GM15510 (cell line): Measurements from ENCODE around the gene GALNT18.

Experiments
- POLR2A ChIP-seq: IDR thresholded peaks from 3 replicates; pipeline ENCODE4 v1.6.1; 2011; ENCODE audit warnings: borderline replicate concordance; ENCODE audit not compliant: insufficient read length; ENCODE audit errors: extremely low read depth

Gene GALNT18

DNA sequence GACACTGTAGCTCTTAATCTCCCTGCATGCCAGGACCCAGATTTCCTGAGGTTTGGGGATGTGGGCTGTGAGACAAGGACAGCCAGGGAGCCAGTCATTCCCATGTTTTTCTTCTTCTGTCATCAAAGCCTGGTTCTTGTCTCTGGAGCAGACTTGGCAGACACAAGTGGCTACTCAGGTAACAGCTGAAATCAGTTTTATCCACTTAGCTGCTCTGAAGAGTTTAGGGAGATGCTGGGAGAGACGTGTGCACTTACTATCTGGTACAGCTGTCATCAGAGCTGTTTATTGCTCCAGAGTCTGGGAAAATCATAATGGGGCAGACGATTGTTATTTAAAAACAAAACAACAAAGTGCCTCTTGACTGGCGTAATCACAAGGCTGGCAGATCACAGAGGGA is 325.4 kb downstream of the GALNT18 start:
- no peak for TF ChIP-seq POLR2A

DNA sequence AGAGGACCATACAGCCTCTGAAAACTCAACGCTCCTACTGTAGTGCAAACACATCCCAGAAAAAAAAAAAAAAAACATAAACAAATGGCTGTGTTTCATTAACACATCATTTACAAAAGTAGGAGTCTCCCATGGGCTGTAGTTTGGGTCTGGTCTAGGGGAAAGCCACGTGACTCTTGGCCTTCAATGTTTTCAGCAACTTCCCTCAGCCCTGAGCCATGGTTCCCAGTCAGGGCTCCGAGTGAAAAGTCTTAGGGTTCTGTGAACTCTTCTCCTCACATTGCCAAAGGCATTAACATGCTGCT is 327.3 kb downstream of the GALNT18 start:
- no peak for TF ChIP-seq POLR2A

DNA sequence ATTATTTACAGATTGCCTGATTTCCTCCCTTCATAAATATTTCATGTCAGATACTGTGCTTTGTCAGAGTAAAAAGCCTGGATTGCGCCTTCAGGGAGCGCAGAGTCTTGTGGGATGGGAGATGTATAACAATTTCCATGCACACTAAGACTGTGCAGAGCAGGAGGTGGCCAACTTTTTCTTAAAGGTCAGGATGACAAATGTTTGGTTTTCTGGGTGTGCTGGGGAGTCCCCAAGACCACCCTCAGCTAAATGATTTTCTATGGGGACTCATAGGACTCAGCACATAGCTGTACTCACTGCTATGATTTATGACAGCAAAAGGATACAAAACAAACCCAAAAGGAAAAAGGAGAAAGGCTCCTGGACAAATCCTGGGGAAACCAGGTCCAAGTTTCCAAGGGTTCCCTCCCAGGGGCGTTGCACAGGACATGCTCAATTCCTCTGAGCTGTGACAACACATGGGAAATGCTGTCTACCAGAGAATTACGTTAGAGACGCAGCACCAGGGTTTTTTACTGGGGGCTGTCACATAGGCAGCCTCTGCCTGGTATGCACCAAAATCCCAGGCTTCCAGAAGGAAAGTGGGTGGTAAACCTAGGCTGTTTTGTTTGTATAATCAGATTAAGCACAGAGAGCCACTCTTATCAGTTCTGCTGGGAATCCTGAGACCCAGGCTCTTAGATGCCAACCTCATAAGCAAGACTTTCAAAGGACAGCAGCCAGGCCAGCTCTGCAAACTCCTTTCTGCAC is 327.8 kb downstream of the GALNT18 start:
- no peak for TF ChIP-seq POLR2A

DNA sequence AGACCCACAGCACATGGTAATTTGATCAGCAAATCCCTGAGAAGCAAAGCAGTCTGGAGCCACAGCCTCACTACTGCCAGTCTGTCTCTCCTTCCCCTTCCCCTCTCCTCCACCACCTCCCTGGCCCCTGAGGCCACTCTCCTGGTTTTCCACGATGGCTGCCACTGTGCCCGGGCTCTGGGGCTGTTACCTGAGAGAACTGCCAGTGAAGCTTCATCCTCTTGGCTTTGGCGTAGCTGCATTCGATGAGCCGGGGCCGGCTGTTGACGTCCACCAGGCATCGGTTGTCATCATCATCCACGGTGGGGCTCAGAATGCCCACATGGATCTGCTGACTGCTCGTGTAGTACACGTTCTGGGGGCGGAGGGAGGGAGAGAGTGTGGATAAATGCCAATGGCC is 329.0 kb downstream of the GALNT18 start:
- TF ChIP-seq POLR2A, result no peak

DNA sequence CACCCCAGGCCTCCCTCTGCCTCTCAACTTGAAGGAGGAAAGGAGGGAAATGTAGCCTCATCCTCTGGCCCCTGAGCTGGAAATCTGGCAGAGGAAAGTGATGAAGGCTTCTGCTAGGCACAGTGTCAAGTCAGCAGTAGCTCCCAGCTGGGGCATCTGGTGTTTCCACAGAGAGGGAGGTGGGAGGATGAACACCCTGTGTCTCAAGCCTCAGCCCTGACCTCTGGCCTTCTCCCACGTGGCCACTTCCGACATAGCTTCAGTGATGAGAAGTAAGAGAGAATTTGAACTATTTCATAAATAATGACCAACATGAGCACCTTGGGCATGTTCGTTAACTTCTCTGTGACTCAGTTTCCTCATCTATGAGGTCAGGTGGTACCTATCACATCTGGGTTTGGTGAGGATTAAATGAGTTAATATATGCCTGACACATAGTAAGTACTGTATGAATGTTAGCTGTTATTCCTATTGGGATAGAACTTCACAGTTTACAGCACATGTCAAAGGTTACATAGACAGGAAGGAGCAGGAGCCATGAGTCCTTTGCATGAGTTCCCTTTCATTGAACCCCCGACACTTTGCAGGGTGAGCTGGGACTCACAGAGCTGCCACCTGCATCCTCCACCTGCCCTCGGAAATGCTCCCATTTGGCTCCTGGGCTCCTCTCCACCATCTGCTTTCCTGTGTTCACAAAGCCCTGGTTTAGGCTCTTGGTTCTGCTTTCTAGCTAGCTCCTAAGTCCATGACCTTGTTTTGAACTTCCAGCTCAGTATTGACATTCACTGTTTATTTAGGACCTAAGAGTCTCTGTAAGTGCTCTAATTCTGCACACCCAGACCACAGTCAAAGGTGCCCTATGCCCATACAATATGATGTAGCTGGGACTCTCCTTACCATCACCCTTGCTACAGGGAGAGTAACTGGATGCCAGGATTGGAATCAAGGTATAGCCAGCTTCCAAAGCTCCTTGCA is 330.5 kb downstream of the GALNT18 start:
- no peak for TF ChIP-seq POLR2A

DNA sequence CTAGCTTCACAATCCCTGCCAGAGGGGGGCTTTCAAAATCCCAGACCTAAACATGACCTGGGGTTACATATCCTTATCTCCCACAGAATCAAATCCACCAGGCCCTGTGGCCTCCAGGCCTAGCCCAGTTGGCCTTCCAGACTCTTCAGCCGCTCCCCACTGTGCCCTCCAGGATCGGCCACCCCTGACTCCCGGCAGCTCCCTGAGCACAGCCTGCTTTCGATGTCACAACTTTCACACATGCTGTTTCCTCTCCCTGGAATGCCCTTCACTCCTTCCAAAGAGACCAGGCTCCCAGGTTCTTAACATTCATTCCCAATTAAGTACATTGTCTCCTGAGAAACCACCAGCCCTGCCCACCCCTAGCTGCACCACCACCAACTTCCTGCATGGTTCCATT is 331.5 kb downstream of the GALNT18 start:
- no peak for TF ChIP-seq POLR2A

DNA sequence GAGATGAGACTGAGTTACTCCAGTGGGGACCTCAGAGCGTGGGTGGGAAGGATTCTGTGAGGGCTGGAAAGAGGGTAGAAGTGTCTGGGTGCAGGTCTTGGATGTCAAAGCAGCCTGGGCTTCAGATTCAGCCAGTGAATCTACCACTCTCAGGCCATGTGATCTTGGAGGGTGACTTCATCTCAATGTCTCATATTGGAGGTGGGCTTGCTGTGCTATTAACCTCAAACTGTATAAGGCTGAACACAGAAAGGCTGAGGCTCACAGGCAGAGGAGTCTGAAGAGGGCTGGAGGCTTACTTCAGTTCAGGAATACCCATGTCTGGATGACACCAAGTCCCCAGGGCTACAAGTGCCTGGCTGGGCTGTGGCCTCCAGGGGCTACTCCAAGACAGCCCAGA is 332.1 kb downstream of the GALNT18 start:
- no peak for TF ChIP-seq POLR2A

DNA sequence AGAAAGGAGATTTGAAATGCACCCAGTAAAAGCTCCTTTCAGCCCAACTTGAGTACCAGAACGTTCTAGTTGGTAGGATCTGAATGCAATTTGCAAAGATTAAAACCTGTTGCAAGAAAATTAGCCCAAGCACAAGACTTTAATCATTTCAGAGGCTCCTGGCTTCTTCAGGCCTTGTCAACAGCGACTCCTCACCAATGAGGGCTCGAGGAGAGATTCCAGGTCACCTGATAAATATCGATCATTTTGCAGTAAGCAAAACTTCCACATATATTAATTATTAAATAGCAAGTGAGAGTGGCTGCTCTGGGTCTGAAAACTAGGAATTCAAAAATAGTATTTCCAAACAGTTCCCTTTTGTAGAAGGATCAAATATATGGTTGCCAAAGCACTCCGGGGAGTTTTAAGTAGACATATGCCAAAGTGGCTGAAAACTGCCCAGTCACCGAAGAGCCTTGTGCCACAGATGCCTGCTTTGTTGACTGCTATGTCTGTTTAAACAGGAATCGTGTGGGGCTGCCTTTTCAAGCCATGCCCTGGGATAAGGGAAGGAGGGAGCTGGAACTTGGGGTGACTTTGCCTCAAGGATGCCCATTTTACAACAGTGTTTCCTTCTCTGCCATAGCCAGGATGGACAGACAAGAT is 332.7 kb downstream of the GALNT18 start:
- no peak for TF ChIP-seq POLR2A

DNA sequence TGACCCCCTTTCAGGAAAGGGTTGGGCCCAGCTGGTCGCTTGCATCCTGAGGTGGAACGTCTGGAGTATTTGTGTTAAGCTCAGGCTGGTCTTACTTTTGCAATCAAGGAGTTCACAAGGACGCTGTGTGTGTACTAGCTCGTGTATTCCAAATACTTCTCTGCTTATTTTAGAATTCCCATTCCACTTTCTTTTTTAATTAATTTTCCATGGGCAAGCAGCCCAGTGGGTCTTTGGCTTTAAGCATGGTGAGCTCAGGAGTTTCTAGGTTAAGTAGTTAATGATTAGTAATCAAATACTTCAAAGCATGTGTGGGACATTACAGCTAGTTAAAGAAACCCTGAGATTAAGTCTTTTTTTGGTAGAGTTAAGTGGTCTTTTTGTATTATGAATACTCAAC is 337.3 kb downstream of the GALNT18 start:
- no peak for TF ChIP-seq POLR2A

DNA sequence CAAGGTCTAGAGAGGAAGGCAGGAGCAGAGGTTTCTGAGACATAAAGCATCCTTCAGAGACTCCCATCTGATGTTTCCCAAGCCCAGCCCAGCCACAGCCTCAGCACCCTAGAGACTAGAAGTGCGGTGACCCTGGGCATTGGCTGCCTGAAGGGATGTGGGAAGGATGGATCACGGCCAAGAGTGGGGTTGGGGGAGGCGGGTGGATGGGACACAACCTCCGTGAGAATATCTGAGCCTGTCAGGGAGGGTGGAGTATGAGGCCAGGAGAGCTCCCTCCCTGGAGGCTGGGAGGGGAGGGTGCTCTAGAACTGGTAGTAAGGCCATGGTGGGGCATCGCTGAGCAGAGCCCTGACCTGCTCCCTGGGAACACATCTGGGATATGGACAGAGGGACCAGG is 340.2 kb downstream of the GALNT18 start:
- no peak for TF ChIP-seq POLR2A

DNA sequence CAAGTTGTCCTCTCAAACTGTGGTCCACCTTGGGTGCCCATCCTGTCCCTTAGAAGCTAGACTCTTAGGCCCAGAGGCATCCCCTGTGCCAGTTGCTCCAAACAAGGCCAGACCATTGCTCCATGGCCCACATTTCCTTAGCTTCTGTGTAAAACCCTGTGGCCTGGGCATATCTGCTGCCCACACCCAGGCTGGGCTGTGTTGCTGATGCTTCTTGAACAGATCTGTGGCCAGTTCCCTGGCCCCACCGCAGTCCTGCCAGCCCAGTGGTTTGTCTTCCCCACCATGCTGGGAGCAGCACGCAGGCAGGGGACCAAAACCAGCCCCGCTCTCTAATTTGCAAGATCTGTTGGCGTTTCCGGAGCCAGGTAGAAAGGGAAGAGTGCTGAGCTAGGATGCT is 341.0 kb downstream of the GALNT18 start:
- TF ChIP-seq POLR2A, result no peak

DNA sequence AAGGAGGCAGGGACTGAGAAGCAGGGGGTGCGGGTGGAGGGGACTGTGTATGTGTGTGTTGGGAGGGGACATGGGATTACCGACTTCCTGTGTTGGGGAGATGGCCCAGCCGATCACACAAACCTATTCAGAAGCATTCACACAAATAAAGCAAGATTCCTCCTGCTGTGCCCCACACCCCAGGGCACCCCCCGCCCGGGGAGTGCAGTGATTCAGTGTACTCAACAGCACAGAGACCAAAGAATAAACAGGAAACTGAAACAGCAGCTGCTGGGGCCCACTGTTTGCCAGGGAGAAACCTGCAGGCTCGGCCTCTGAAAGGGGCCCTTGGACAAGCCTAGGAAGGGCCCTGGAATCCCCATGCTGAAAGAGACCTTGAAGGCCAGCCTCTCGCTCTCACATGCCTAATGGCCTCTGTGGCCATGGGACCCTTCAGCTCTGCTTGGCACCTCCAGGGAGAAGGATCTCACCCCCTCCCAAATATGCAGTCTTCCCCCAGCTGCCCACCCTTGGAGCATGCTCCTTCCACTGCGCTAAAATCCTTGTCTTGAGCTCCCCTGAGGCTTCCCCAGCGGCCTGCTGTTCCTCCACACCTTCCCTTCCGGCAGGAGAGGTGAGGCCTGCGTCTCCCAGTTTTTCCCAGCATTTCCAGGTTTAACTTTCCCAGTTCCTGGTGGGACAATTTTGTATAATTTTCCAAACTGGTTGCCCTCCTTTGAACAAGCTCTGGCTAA is 341.7 kb downstream of the GALNT18 start:
- no peak for TF ChIP-seq POLR2A

DNA sequence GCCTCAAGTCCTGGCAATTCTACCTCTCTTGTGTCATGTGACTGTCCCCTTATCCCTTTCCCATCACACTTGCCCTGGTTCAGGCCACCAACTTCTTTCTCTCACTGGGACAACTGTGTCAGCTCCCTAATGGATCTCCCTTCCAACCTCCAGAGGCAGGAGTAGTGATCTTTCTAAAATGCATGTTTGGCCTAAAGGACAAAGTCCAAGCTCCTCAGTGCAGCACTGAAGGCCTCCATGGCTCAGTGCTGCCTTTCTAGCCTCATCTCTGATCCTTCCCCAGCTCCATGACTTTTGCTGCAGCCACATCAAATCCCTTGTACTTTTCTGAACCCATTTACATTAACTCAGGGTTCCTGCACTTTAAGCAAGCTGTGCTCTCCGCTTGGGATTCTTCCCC is 349.6 kb downstream of the GALNT18 start:
- no peak for TF ChIP-seq POLR2A

DNA sequence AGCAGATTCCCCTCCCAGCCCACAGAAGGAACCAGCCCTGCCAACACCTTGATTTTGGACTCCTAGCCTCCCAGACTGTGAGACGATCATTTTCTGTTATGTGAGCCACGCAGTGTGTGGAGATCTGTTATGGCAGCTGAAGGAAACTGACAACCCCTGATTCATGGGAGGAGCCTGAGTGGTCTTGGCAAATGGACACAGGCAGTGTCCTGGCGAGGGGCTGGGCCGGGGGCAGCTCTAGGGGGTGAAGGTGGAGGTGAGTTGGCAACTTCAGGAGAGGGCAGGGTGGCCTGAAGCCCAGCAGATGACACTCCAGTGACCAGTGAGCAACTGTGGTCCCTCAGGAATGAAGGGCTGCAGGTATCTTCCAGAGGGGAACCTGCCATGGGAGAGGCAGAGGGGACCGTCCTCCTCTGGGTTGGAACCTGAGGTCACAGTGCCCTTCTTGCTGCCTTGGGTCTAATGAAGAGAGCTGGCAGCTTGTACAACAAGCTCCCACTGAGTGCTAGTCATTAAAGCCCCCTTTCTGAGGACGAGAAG is 351.5 kb downstream of the GALNT18 start:
- TF ChIP-seq POLR2A, result no peak

DNA sequence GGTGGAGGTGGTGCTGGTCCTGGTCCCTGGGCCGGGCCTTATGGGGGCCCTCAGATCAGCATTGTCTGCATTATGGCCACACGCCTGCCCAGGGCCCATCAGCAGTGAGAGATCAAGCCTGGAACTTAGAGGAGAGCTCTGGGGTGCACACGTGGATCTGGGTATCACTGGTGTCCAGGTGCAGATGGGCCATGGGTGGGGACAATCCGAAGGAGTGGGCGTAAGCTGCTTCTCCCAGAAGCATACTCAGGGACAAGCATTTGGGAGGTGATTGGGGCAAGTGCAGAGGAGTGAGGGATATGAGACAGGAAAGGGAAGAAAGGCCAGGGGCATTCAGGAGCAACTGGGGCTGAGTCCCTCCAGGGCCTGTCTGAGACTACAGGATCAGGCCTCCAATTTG is 353.1 kb downstream of the GALNT18 start:
- TF ChIP-seq POLR2A, result no peak

DNA sequence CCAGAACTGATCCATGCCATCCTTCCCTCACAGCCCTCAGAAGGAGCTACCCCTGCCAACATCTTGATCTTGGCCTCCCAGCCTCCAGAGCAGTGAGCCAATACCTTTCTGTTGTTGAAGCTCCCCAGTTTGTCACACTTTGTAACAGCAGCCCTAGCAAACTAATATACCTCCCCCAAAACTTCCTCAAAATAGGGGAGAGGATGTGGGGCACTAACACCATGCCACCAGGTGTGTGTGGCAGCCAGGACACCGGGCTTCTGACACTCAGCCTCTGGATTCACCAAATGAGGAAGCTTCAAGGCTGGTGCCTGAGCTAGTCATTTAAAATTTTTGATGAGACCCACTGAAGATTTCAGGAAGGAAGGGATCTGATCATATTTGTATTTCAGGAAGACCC is 353.7 kb downstream of the GALNT18 start:
- no peak for TF ChIP-seq POLR2A

DNA sequence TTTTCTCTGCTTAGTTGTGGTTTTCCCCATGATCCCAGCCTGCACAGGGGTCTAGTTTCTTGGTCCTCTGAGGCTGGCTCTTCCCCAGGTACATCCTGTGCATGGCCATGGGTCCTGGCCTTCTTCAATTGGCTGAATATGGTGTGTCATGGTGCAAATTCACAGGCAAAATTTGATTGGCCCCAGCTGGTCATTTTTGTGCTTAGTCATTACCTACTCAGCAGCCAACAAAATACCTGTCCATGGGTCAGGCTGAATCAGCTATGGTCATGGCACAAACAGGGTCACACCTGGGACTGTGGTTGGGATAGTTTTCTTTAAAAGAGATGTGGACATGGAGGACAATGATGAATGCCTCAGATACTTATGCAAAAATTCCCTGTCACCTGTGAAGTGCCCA is 354.5 kb downstream of the GALNT18 start:
- no peak for TF ChIP-seq POLR2A
